NCI-H146 (cell line): ENCODE measurements around the gene PRPF4.
"Not testable (repeated sequence)": the region's sequence is repeated elsewhere in the genome, so short reads cannot be mapped to it uniquely, and the experiment has no call there.

ENCODE experiments used
- DNase-seq: peaks from one replicate; lab custom pipeline; 2025; lab: John Stamatoyannopoulos, UW

The PRPF4 gene

GRCh38 chr9:113275157-113276131 is at the start of gene PRPF4, which contains the start of gene CDC26:
PRPF4 (plus strand) TSS chr9:113275658; CDS start chr9:113275744, 86 bp downstream.
CDC26 (minus strand) TSS chr9:113275572; CDS start chr9:113272507, 3,065 bp downstream.
- peak; percentile 96 for DNase-seq

GRCh38 chr9:113227436-113227835 is 48.0 kb upstream of the PRPF4 start:
- DNase-seq, result no peak

- no peak for DNase-seq
Observed at GRCh38 chr9:113228130-113228665, 47.3 kb upstream of the PRPF4 start.

GRCh38 chr9:113231701-113232100 is 43.8 kb upstream of the PRPF4 start:
- no peak for DNase-seq

- not testable (repeated sequence) for DNase-seq
Observed at GRCh38 chr9:113235701-113236255, 39.7 kb upstream of the PRPF4 start.

GRCh38 chr9:113237026-113237425 is 38.4 kb upstream of the PRPF4 start:
- DNase-seq, result no peak

- DNase-seq, result no peak
Observed at GRCh38 chr9:113238202-113238858, 37.1 kb upstream of the PRPF4 start.

- DNase-seq, result no peak
Observed at GRCh38 chr9:113238859-113239232, 36.6 kb upstream of the PRPF4 start.

GRCh38 chr9:113241161-113241560 is 34.3 kb upstream of the PRPF4 start:
- DNase-seq, result no peak

GRCh38 chr9:113244556-113244955 is 30.9 kb upstream of the PRPF4 start:
- DNase-seq, result no peak

GRCh38 chr9:113245894-113246293 is 29.6 kb upstream of the PRPF4 start:
- DNase-seq, result no peak

GRCh38 chr9:113246928-113247327 is 28.5 kb upstream of the PRPF4 start:
- DNase-seq, result no peak

- peak; percentile 10 for DNase-seq
Observed at GRCh38 chr9:113247640-113248039, 27.8 kb upstream of the PRPF4 start.

GRCh38 chr9:113249661-113250060 is 25.8 kb upstream of the PRPF4 start:
- not testable (repeated sequence) for DNase-seq

- no peak for DNase-seq
Observed at GRCh38 chr9:113250807-113251206, 24.7 kb upstream of the PRPF4 start.

- no peak for DNase-seq
Observed at GRCh38 chr9:113254991-113255390, 20.5 kb upstream of the PRPF4 start.

GRCh38 chr9:113255438-113255837 is 20.0 kb upstream of the PRPF4 start:
- DNase-seq, result no peak

- DNase-seq, result no peak
Observed at GRCh38 chr9:113257863-113258262, 17.6 kb upstream of the PRPF4 start.

GRCh38 chr9:113258282-113258681 is 17.2 kb upstream of the PRPF4 start:
- DNase-seq, result no peak

- no peak for DNase-seq
Observed at GRCh38 chr9:113261917-113262671, 13.4 kb upstream of the PRPF4 start.

GRCh38 chr9:113266174-113266573 is 9.3 kb upstream of the PRPF4 start:
- no peak for DNase-seq
